GM12892 (cell line): ENCODE measurements around the gene CYB5R3.

Experiments
- POLR2A ChIP-seq: IDR thresholded peaks from 2 replicates; pipeline ENCODE4 v1.6.1; 2011; ENCODE audit warnings: low read depth, low read length, control low read depth
- POLR2AphosphoS5 ChIP-seq: IDR thresholded peaks from 2 replicates; pipeline ENCODE4 v1.6.1; 2011; ENCODE audit warnings: low read depth, low read length, control low read depth

DNA sequence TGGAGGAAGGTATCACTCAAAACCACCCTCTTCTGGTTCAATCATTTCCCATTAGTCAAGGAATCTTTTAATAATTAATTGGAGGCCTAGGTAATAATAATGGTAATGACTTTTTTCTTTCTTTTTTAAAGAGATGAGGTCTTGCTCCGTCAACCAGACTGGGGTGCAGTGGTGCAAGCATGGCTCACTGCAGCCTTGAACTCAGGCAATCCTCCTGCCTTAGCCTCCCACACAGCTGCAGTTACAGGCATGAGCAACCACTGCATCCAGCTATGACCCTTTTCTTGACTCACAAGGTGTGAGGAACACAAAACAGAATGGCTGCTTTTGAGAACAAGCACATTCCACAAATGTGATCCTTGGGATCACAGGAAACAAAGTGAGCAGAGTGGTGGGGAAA is 38.1 kb downstream of the CYB5R3 start:
- TF ChIP-seq POLR2A: no peak
- no peak for TF ChIP-seq POLR2AphosphoS5
